ENCODE data around the gene ADAM19. TPM values are rescaled to one million over a fixed set of nuclear protein-coding genes. Genes with fewer than 3 reads are reported as not detected.

The ADAM19 gene, protein sequence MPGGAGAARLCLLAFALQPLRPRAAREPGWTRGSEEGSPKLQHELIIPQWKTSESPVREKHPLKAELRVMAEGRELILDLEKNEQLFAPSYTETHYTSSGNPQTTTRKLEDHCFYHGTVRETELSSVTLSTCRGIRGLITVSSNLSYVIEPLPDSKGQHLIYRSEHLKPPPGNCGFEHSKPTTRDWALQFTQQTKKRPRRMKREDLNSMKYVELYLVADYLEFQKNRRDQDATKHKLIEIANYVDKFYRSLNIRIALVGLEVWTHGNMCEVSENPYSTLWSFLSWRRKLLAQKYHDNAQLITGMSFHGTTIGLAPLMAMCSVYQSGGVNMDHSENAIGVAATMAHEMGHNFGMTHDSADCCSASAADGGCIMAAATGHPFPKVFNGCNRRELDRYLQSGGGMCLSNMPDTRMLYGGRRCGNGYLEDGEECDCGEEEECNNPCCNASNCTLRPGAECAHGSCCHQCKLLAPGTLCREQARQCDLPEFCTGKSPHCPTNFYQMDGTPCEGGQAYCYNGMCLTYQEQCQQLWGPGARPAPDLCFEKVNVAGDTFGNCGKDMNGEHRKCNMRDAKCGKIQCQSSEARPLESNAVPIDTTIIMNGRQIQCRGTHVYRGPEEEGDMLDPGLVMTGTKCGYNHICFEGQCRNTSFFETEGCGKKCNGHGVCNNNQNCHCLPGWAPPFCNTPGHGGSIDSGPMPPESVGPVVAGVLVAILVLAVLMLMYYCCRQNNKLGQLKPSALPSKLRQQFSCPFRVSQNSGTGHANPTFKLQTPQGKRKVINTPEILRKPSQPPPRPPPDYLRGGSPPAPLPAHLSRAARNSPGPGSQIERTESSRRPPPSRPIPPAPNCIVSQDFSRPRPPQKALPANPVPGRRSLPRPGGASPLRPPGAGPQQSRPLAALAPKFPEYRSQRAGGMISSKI
- total RNA-seq, result 10 to 100 TPM; 28.3 to 29.0 TPM

- ATAC-seq (ENCODE audit: low read depth) (peak; percentile 65), DNase-seq (peak; percentile 72)
- H3K27me3 Mint-ChIP-seq, result peaks cover 13% of the 10 kb centered on the region
- peak within 1 kb of the TSS; percentile 97 for H3K4me3 Mint-ChIP-seq
- peaks cover 40% of the 10 kb centered on the region for H3K4me1 Mint-ChIP-seq
- H3K9me3 Mint-ChIP-seq, result peaks cover 3% of the 10 kb centered on the region
- POLR2A ChIA-PET, result no interaction called here
- H3K27ac Mint-ChIP-seq, result peak within 1 kb of the TSS; percentile 91
- peaks cover 6% of the 10 kb centered on the region for H3K36me3 Mint-ChIP-seq
These were observed at the start of gene ADAM19 for GRCh38 chr5:157575381-157576020. ADAM19 (minus strand) TSS chr5:157575775; CDS start chr5:157575696, 79 bp downstream.

- Mint-ChIP-seq H3K27ac (no peak overlapping the region), H3K36me3 (peaks cover 16% of the 10 kb centered on the region), H3K27me3 (peaks cover 26% of the 10 kb centered on the region), H3K9me3 (peaks cover 14% of the 10 kb centered on the region), H3K4me3 (no peak overlapping the region), H3K4me1 (peaks cover 7% of the 10 kb centered on the region)
- POLR2A ChIA-PET, result no interaction called here
- DNase-seq (no peak), ATAC-seq (ENCODE audit: low read depth) (no peak)
These were observed 48.6 kb upstream of the ADAM19 start for GRCh38 chr5:157624144-157624543.

DNA sequence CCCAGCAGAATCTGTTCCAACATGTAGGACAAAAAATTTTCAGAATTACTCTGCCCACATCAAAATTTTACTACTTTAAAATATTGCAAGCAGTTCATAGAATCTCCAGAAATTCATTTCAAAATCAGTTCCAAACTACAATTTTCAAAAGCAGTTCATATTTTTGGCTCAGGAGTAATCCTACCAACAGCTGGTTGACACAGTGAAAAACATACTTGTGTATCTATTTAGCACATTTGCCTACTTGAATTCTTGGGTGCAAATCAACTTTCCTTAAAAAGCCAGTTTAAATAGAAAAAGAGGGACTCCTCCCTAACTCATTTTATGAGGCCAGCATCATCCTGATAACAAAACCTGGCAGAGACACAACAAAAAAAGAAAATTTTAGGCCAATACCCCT, 45.2 kb upstream of the ADAM19 start:
- peaks cover 14% of the 10 kb centered on the region for H3K9me3 Mint-ChIP-seq
- H3K27me3 Mint-ChIP-seq, result peaks cover 25% of the 10 kb centered on the region
- H3K4me3 Mint-ChIP-seq, result no peak overlapping the region
- POLR2A ChIA-PET, result no interaction called here
- peaks cover 7% of the 10 kb centered on the region for H3K4me1 Mint-ChIP-seq
- peaks cover 19% of the 10 kb centered on the region for H3K36me3 Mint-ChIP-seq
- DNase-seq (no peak), ATAC-seq (ENCODE audit: low read depth) (no peak)
- H3K27ac Mint-ChIP-seq, result no peak overlapping the region

DNA sequence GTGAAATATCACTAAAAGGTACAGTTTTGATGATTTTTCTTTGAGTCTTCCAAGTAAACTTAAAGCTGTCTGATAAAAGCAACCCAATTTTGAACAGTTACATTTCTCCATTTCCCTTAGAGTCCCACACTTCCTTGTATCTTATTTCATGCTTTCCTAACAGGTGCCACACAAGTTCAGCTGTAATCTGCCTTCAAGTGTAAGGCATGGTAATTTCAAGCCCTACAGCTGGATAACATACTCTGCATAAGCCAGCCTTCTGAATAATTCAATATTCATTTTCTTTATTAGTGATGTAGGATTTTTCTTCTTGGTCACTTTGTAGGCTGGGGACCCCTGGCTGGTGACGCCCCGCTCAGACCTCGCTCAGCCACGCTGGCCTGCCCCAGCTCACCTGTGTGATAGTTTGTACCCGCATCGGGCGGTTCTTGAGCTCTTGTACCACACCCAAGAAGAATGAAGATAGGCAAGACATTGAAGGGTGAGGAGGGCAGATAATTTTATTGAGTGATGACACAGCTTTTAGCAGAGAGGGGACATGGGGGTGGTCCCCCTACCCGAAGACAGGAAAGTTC, 42.7 kb upstream of the ADAM19 start:
- Mint-ChIP-seq H3K27ac (no peak overlapping the region), H3K9me3 (peaks cover 14% of the 10 kb centered on the region), H3K4me1 (peaks cover 13% of the 10 kb centered on the region), H3K36me3 (peaks cover 21% of the 10 kb centered on the region), H3K4me3 (no peak overlapping the region), H3K27me3 (peaks cover 15% of the 10 kb centered on the region)
- POLR2A ChIA-PET, result no interaction called here
- ATAC-seq (ENCODE audit: low read depth), result no peak
- DNase-seq, result no peak

DNA sequence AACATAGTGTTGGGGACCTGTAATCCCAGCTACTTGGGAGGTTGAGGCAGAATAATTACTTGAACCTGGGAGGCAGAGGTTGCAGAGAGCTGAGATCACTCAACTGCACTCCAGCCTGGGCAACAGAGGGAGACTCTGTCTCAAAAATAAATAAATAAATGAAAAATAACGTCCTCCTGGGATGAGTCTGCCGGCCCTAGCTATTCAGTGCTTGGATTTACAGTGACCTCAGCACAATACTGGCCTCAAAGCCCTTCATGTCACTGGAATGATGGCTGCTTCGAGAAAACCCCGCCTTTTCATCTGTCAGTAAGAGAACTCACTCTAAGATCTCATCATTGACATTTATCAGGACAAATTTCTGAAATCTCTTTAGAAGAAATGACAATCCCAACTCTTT, 41.2 kb upstream of the ADAM19 start:
- H3K36me3 Mint-ChIP-seq, result peaks cover 16% of the 10 kb centered on the region
- peaks cover 12% of the 10 kb centered on the region for H3K27me3 Mint-ChIP-seq
- no peak overlapping the region for H3K4me3 Mint-ChIP-seq
- ATAC-seq (ENCODE audit: low read depth) (no peak), DNase-seq (no peak)
- POLR2A ChIA-PET, result interaction anchor here (1.1 kb wide), 1 partner anchor 9 kb away, joined by 3 read pairs; no protein-coding TSS in a partner anchor
- peak overlapping the region; percentile 12 for H3K27ac Mint-ChIP-seq
- peaks cover 22% of the 10 kb centered on the region for H3K4me1 Mint-ChIP-seq
- peaks cover 8% of the 10 kb centered on the region for H3K9me3 Mint-ChIP-seq

- DNase-seq (no peak), ATAC-seq (ENCODE audit: low read depth) (peak; percentile 73)
- no peaks in the 10 kb centered on the region for H3K9me3 Mint-ChIP-seq
- POLR2A ChIA-PET, result interaction anchor here (1.2 kb wide), 1 partner anchor 42 kb away, joined by 5 read pairs; no protein-coding TSS in a partner anchor
- H3K4me3 Mint-ChIP-seq, result peak overlapping the region; percentile 51
- H3K36me3 Mint-ChIP-seq, result peaks cover 10% of the 10 kb centered on the region
- H3K27ac Mint-ChIP-seq, result peak overlapping the region; percentile 62
- peaks cover 3% of the 10 kb centered on the region for H3K27me3 Mint-ChIP-seq
- H3K4me1 Mint-ChIP-seq, result peaks cover 32% of the 10 kb centered on the region
These were observed 38.0 kb upstream of the ADAM19 start for GRCh38 chr5:157613385-157614245.

DNA sequence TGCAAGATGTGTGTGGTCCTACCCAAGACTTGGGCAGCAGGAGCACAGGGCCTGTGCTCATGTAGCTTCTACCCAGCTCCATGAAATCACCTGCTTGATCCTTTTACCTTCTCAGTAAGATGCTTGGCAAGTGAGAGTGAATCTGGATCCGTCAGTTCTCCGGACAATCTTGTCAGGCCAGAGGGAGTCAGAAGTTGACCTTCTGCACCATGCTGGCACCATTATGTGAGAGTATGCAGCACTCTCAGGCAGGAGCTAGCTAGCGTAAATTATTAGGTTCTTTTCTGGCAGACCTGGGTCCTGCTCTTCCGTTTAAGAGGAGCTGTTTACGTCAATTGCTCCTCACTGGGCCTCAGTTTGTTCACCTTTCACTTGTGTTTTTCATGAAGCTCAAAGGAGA, 37.0 kb upstream of the ADAM19 start:
- peaks cover 5% of the 10 kb centered on the region for H3K36me3 Mint-ChIP-seq
- no peak for DNase-seq
- POLR2A ChIA-PET, result interaction anchor here (1.2 to 1.6 kb wide), 2 partner anchors 41 to 73 kb away, joined by 4 to 5 read pairs; no protein-coding TSS in a partner anchor
- ATAC-seq (ENCODE audit: low read depth), result no peak
- peaks cover 3% of the 10 kb centered on the region for H3K27me3 Mint-ChIP-seq
- H3K4me3 Mint-ChIP-seq, result no peak overlapping the region
- H3K27ac Mint-ChIP-seq, result no peak overlapping the region
- H3K4me1 Mint-ChIP-seq, result peaks cover 37% of the 10 kb centered on the region
- no peaks in the 10 kb centered on the region for H3K9me3 Mint-ChIP-seq

- POLR2A ChIA-PET, result interaction anchor here (1.2 to 1.6 kb wide), 2 partner anchors 40 to 72 kb away, joined by 4 to 5 read pairs; no protein-coding TSS in a partner anchor
- Mint-ChIP-seq H3K9me3 (no peaks in the 10 kb centered on the region), H3K27me3 (peaks cover 3% of the 10 kb centered on the region), H3K4me3 (no peak overlapping the region), H3K27ac (no peak overlapping the region), H3K4me1 (peaks cover 44% of the 10 kb centered on the region), H3K36me3 (peaks cover 5% of the 10 kb centered on the region)
- DNase-seq, result no peak
- no peak for ATAC-seq (ENCODE audit: low read depth)
These were observed 36.2 kb upstream of the ADAM19 start for GRCh38 chr5:157611571-157612476.

GRCh38 chr5:157610990-157611389, 35.4 kb upstream of the ADAM19 start:
- no peak overlapping the region for H3K27ac Mint-ChIP-seq
- no peak for DNase-seq

GRCh38 chr5:157608972-157609565, 33.5 kb upstream of the ADAM19 start:
- Mint-ChIP-seq H3K27ac (peak overlapping the region; percentile 48), H3K9me3 (no peaks in the 10 kb centered on the region), H3K4me1 (peaks cover 52% of the 10 kb centered on the region), H3K36me3 (peaks cover 2% of the 10 kb centered on the region), H3K4me3 (no peak overlapping the region), H3K27me3 (no peaks in the 10 kb centered on the region)
- ATAC-seq (ENCODE audit: low read depth) (no peak), DNase-seq (no peak)
- POLR2A ChIA-PET, result interaction anchor here (2.4 kb wide), 1 partner anchor 13 kb away, joined by 7 read pairs; no protein-coding TSS in a partner anchor

More at GRCh38 chr5:157610990-157611389, 35.4 kb upstream of the ADAM19 start:
- H3K36me3 Mint-ChIP-seq, result peaks cover 5% of the 10 kb centered on the region
- peaks cover 46% of the 10 kb centered on the region for H3K4me1 Mint-ChIP-seq
- POLR2A ChIA-PET, result no interaction called here
- H3K27me3 Mint-ChIP-seq, result no peaks in the 10 kb centered on the region
- no peak for ATAC-seq (ENCODE audit: low read depth)
- H3K9me3 Mint-ChIP-seq, result no peaks in the 10 kb centered on the region
- no peak overlapping the region for H3K4me3 Mint-ChIP-seq
